Caco-2 (cell line): ENCODE data around the gene GH1. TPM values are rescaled to one million over a fixed set of nuclear protein-coding genes. Genes with fewer than 3 reads are reported as not detected.
"Not testable (repeated sequence)": the region's sequence is repeated elsewhere in the genome, so short reads cannot be mapped to it uniquely, and the experiment has no call there.

Experiments
- Bru-seq: library from RNA; stranded (reverse); fragments of 400-500 nt; gene quantifications from one replicate; lab custom pipeline; 2021; lab: Mats Ljungman, UMichigan
- BruChase-seq, 2 experiments: library from RNA; stranded (reverse); fragments of 400-500 nt; gene quantifications; one replicate each; lab custom pipeline; 2021; lab: Mats Ljungman, UMichigan
- BruUV-seq: library from RNA; stranded (reverse); fragments of 400-500 nt; replicated peaks from 2 replicates; lab custom pipeline; 2021; lab: Mats Ljungman, UMichigan
- CTCF ChIA-PET: fragments of 300-600 bp; sonication (Branson Sonifier 250); formaldehyde crosslinking; loops from one replicate; lab custom pipeline; 2022; ENCODE audit warnings: antibody characterized with exemption; lab: Charles Lee
- POLR2A ChIA-PET: fragments of 300-600 bp; sonication (Branson Sonifier 250); formaldehyde crosslinking; loops from one replicate; lab custom pipeline; 2022; ENCODE audit warnings: antibody characterized with exemption; lab: Charles Lee
- DNase-seq, 2 experiments: peaks; one replicate each; pipeline versions ENCODE4 v3.0.0 to v3.0.0-alpha.2; 2020 to 2022
- H3K27me3 ChIP-seq: replicated peaks from 2 replicates; pipeline ENCODE4 v1.6.0; 2011; ENCODE audit warnings: low read length; ENCODE audit not compliant: control insufficient read depth, insufficient read depth
- H3K36me3 ChIP-seq: 2 replicates; pipeline ENCODE4 v1.5.1; 2011; ENCODE audit warnings: low read length; ENCODE audit not compliant: control insufficient read depth, insufficient read depth
- H3K4me1 ChIP-seq: fragments of 250-450 bp; sonication (Bioruptor Pico); 2 replicates; pipeline ENCODE4 v1.5.1; 2020; ENCODE audit warnings: mild to moderate bottlenecking
- H3K4me3 ChIP-seq: 2 replicates; pipeline ENCODE4 v1.5.1; 2011; ENCODE audit warnings: low read depth, mild to moderate bottlenecking, control low read depth, low read length
- H3K9me3 ChIP-seq: fragments of 250-450 bp; sonication (Bioruptor Pico); 2 replicates; pipeline ENCODE4 v1.5.1; 2020; ENCODE audit warnings: mild to moderate bottlenecking, moderate library complexity
- H3K27ac Mint-ChIP-seq: one replicate; pipeline ENCODE4 v1.8.0; 2022; ENCODE audit warnings: mixed read lengths; ENCODE audit not compliant: unreplicated experiment
- H3K27me3 Mint-ChIP-seq: one replicate; pipeline ENCODE4 v1.8.0; 2022; ENCODE audit warnings: mixed read lengths; ENCODE audit not compliant: insufficient read depth, unreplicated experiment
- H3K36me3 Mint-ChIP-seq: one replicate; pipeline ENCODE4 v1.8.0; 2022; ENCODE audit warnings: mild to moderate bottlenecking, mixed read lengths; ENCODE audit not compliant: insufficient read depth, unreplicated experiment
- H3K4me1 Mint-ChIP-seq: one replicate; pipeline ENCODE4 v1.8.0; 2022; ENCODE audit warnings: low read depth, mixed read lengths; ENCODE audit not compliant: unreplicated experiment
- H3K4me3 Mint-ChIP-seq: one replicate; pipeline ENCODE4 v1.8.0; 2022; ENCODE audit warnings: mild to moderate bottlenecking, moderate library complexity, mixed read lengths; ENCODE audit not compliant: unreplicated experiment
- H3K9me3 Mint-ChIP-seq: one replicate; pipeline ENCODE4 v1.8.0; 2022; ENCODE audit warnings: mixed read lengths; ENCODE audit not compliant: unreplicated experiment
- intact Hi-C: fragments of 100-400 bp; cut with micrococcal nuclease; formaldehyde crosslinking; loops from one replicate; pipeline ENCODE4 v1.10.0; 2022; ENCODE audit not compliant: unreplicated experiment
- long read RNA-seq: library from polyadenylated mRNA; stranded (forward); transcript quantifications from one replicate; pipeline ENCODE4 v2.0.0, GENCODE V29; 2022
- total RNA-seq: library from RNA; stranded (reverse); gene quantifications from 2 replicates; pipeline ENCODE4 v1.2.3, GENCODE V29; 2022
- TF ChIP-seq, protein P1 (sequence below), 2 experiments: fragments of 200-600 bp in 1 of 2; IDR thresholded peaks; 1 replicate in 1 of 2; 2 replicates in 1 of 2; pipeline versions ENCODE4 v1.5.1 to v1.8.0; 2011 to 2022; ENCODE audit warnings: antibody characterized with exemption in 1 of 2, control low read depth in 1 of 2, inconsistent platforms in 1 of 2, low read depth in 1 of 2, low read length in 1 of 2, mild to moderate bottlenecking in 1 of 2, moderate library complexity in 1 of 2; ENCODE audit not compliant: insufficient read depth in 1 of 2, severe bottlenecking in 1 of 2, unreplicated experiment in 1 of 2

The GH1 gene
- total RNA-seq (not detected in 2 replicates), Bru-seq, nascent RNA (not detected), BruChase-seq, experiment 1, labeled RNA remaining after a 2-hour chase (not detected), BruChase-seq, experiment 2, labeled RNA remaining after a 6-hour chase (not detected)
- long read RNA-seq: 0 reads

DNA sequence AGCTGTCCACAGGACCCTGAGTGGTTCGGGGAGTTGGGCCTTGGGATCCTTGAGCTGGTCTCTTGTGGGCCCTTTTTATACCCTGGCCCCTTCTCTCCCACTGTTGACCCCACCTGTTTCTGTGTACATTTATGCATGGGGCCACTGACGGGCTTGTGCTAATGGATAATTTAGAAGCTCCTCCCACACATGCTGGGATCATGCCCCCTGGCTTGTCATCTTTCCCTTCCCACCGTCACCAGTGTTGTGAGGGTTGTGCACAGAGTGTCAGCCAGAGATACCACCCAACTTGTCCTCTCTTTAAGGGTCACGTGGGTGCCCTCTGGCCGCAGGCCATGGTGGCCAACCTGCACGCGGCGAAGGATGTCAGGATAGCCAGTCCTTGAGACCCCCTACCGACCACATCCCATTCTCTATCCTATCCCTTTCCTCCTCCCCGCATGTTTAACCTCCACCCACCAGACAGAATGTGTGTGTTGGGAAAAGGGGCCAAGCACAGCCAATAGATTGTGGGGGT lies at the start of gene GH1:
TSS of gene GH1 (minus strand) at position 51 of the 517 bp plus-strand sequence. CDS start 63 bp downstream, outside the sequence.
- BruUV-seq, H3K36me3 Mint-ChIP-seq, H3K4me3 ChIP-seq, H3K9me3 ChIP-seq, DNase-seq, H3K27me3 ChIP-seq, POLR2A ChIA-PET, H3K9me3 Mint-ChIP-seq, H3K27ac Mint-ChIP-seq, H3K4me1 ChIP-seq, H3K4me1 Mint-ChIP-seq, H3K4me3 Mint-ChIP-seq, H3K36me3 ChIP-seq: not testable (repeated sequence)
- H3K27me3 Mint-ChIP-seq: peaks cover 17% of the 10 kb centered on the region
- CTCF ChIA-PET: interaction anchor here (0.6 to 3.2 kb wide), 10 partner anchors 21 to 310 kb away, joined by 3 to 41 read pairs (median 6); no protein-coding TSS in a partner anchor
- intact Hi-C loops: loop anchor here (1.0 kb wide), 3 partner anchors 27 to 106 kb away; no protein-coding TSS in a partner anchor

DNA sequence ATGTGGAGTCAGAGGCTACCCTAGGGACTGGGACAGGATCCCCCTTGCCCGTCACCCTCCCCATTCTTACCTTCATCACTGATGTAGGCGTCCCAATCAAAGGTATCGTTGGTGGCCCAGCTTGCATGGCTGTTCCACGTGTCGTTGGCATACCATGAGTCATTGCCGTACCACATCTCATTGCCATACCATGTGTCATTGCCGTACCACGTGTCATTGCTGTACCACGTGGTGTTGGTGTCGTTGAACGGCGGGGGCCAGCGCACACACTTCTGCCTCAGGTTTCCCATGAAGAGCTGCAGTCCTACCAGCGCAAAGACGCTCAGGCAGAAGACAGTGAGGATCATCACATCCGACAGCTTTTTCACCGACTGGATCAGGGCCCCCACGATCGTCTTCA lies 49.3 kb upstream of the GH1 start:
- Histone ChIP-seq H3K36me3 (no peaks in the 10 kb centered on the region), H3K27me3 (no peaks in the 10 kb centered on the region), H3K9me3 (no peaks in the 10 kb centered on the region), H3K4me3 (no peak overlapping the region), H3K4me1 (no peaks in the 10 kb centered on the region)
- Mint-ChIP-seq H3K4me3 (no peak overlapping the region), H3K36me3 (no peaks in the 10 kb centered on the region), H3K27me3 (peaks cover 10% of the 10 kb centered on the region), H3K27ac (no peak overlapping the region), H3K9me3 (no peaks in the 10 kb centered on the region), H3K4me1 (no peaks in the 10 kb centered on the region)
- no TSS peak for BruUV-seq
- DNase-seq: no peak
- ChIA-PET POLR2A (no interaction called here), CTCF (interaction anchor here (0.6 kb wide), 1 partner anchor 68 kb away, joined by 3 read pairs; no protein-coding TSS in a partner anchor)
- intact Hi-C loops: no loop called here
- TF ChIP-seq, protein P1, sequence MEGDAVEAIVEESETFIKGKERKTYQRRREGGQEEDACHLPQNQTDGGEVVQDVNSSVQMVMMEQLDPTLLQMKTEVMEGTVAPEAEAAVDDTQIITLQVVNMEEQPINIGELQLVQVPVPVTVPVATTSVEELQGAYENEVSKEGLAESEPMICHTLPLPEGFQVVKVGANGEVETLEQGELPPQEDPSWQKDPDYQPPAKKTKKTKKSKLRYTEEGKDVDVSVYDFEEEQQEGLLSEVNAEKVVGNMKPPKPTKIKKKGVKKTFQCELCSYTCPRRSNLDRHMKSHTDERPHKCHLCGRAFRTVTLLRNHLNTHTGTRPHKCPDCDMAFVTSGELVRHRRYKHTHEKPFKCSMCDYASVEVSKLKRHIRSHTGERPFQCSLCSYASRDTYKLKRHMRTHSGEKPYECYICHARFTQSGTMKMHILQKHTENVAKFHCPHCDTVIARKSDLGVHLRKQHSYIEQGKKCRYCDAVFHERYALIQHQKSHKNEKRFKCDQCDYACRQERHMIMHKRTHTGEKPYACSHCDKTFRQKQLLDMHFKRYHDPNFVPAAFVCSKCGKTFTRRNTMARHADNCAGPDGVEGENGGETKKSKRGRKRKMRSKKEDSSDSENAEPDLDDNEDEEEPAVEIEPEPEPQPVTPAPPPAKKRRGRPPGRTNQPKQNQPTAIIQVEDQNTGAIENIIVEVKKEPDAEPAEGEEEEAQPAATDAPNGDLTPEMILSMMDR (IDR thresholded peaks at IDR 0.05; ENCODE audit: insufficient read depth in 1 of 2, low read depth in 1 of 2, low read length in 1 of 2, severe bottlenecking in 1 of 2, unreplicated experiment in 1 of 2): no peak

DNA sequence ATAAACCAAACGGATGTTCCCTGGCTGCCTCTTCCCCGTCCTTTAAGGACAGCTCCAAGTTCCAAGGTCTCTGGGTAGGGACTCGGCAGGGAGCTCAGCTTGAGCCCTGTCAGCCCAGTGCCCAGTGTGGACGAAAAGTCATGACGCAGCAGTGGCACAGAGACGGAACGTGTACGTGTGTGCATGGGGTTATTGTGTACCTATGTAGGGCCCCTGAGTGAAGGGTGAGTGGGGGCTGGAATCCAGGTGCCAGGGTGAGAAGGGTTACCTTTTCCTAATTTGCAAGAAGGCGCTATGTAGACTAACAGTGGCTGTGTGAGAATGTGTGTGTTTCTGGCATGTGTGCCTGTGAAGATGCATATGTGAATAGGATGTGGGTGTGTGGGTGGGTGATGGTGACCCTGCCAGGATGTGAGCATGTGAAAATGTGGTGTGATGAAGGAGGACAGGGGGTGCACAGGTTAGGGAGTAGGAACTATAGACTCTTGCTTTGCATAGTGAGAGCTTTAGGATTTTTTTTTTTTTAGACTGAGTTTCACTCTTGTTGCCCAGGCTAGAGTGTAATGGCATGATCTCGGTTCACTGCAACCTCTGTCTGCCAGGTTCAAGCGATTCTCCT lies 48.1 kb upstream of the GH1 start:
- H3K9me3 ChIP-seq: no peaks in the 10 kb centered on the region
- TF ChIP-seq, protein P1 (IDR thresholded peaks at IDR 0.05; ENCODE audit: insufficient read depth in 1 of 2, low read depth in 1 of 2, low read length in 1 of 2, severe bottlenecking in 1 of 2, unreplicated experiment in 1 of 2): no peak
- H3K27me3 ChIP-seq: no peaks in the 10 kb centered on the region; the same call in 1 of the 2 replicates
- CTCF ChIA-PET: no interaction called here
- H3K9me3 Mint-ChIP-seq: no peaks in the 10 kb centered on the region
- POLR2A ChIA-PET: no interaction called here
- no peak overlapping the region for H3K4me3 ChIP-seq
- BruUV-seq: no TSS peak
- no peak for DNase-seq
- no peak overlapping the region for H3K27ac Mint-ChIP-seq
- H3K4me1 ChIP-seq: no peaks in the 10 kb centered on the region
- H3K4me1 Mint-ChIP-seq: no peaks in the 10 kb centered on the region
- intact Hi-C loops: no loop called here
- H3K36me3 Mint-ChIP-seq: no peaks in the 10 kb centered on the region
- H3K36me3 ChIP-seq: no peaks in the 10 kb centered on the region
- no peak overlapping the region for H3K4me3 Mint-ChIP-seq
- peaks cover 6% of the 10 kb centered on the region for H3K27me3 Mint-ChIP-seq
